Tibial nerve (tissue), 4 donors: ENCODE data around the gene MSL3B. TPM values are rescaled to one million over a fixed set of nuclear protein-coding genes. Genes with fewer than 3 reads are reported as not detected.

ENCODE experiments used
- DNase-seq, 2 donors: peaks; one replicate each; pipeline ENCODE4 v3.0.0-alpha.2; 2019; ENCODE audit warnings: low spot score in 2 of 2
- H3K27ac ChIP-seq, 4 donors: fragments of 200-600 bp; sonication (generic) in 3 of 4; one replicate each; pipeline ENCODE4 v1.5.1; 2017 to 2019; ENCODE audit warnings: mild to moderate bottlenecking in 1 of 4
- H3K27me3 ChIP-seq, 2 donors: fragments of 200-600 bp; sonication (generic) in 1 of 2; one replicate each; pipeline versions ENCODE4 v1.5.1 to v1.6.0; 2017 to 2019
- H3K36me3 ChIP-seq, 3 donors: fragments of 200-600 bp; sonication (generic); one replicate each; pipeline ENCODE4 v1.5.1; 2018 to 2019
- H3K4me1 ChIP-seq, 4 donors: fragments of 200-600 bp; sonication (generic) in 3 of 4; one replicate each; pipeline ENCODE4 v1.5.1; 2017 to 2019
- H3K4me3 ChIP-seq, 4 donors: fragments of 200-600 bp; sonication (generic) in 3 of 4; one replicate each; pipeline ENCODE4 v1.5.1; 2017 to 2019; ENCODE audit warnings: mild to moderate bottlenecking in 1 of 4, moderate library complexity in 1 of 4
- H3K9me3 ChIP-seq, 4 donors: fragments of 200-600 bp; sonication (generic) in 3 of 4; one replicate each; pipeline ENCODE4 v1.5.1; 2017 to 2019
- CTCF ChIP-seq, 5 experiments: fragments of 200-600 bp in 3 of 5; fragments of 450-650 bp in 2 of 5; sonication (generic) in 3 of 5; IDR thresholded peaks; one replicate each; pipeline ENCODE4 v1.5.1; 2016 to 2019; ENCODE audit warnings: antibody characterized with exemption in 5 of 5, mild to moderate bottlenecking in 3 of 5, moderate library complexity in 2 of 5
- EP300 ChIP-seq, 2 donors: sonication (generic); formaldehyde crosslinking; IDR thresholded peaks; one replicate each; pipeline ENCODE4 v1.6.1; 2017; ENCODE audit warnings: antibody characterized with exemption in 2 of 2, mild to moderate bottlenecking in 1 of 2
- POLR2A ChIP-seq, 2 donors: fragments of 450-650 bp; IDR thresholded peaks; one replicate each; pipeline ENCODE4 v1.6.1; 2017; ENCODE audit warnings: antibody characterized with exemption in 2 of 2, mild to moderate bottlenecking in 2 of 2, moderate library complexity in 2 of 2
- WGBS, 2 donors: methylation state at CpG; one replicate each; pipeline ENCODE4 v1.1.5; 2018; 5-methylcytosine and 5-hydroxymethylcytosine counted together
- total RNA-seq, 4 donors: library from RNA; depleted of rRNA; stranded (reverse); fragments of >200 nt; gene quantifications; one replicate each; pipeline ENCODE4 v1.1.0, GENCODE V29; 2016

MSL3B gene

GRCh38 chr2:233817361-233817911 lies 50.8 kb downstream of the MSL3B start:
- no peak for DNase-seq
- Histone ChIP-seq H3K27me3 (no peaks in the 10 kb centered on the region), H3K4me3 (no peak overlapping the region), H3K4me1 (no peaks in the 10 kb centered on the region), H3K27ac (no peak overlapping the region), H3K9me3 (no peaks in the 10 kb centered on the region), H3K36me3 (no peaks in the 10 kb centered on the region)
- WGBS, 2 donors: 73 to 90% methylated on average over 3 of the region's 3 CpGs
- no peak for TF ChIP-seq POLR2A (IDR thresholded peaks at IDR 0.05)
- TF ChIP-seq EP300 (IDR thresholded peaks at IDR 0.05): no peak
- TF ChIP-seq CTCF (IDR thresholded peaks at IDR 0.05): no peak

GRCh38 chr2:233816771-233817170 lies 51.4 kb downstream of the MSL3B start:
- Histone ChIP-seq H3K4me1 (no peaks in the 10 kb centered on the region), H3K27me3 (no peaks in the 10 kb centered on the region), H3K27ac (no peak overlapping the region), H3K9me3 (no peaks in the 10 kb centered on the region), H3K4me3 (no peak overlapping the region), H3K36me3 (no peaks in the 10 kb centered on the region)
- no peak for TF ChIP-seq POLR2A (IDR thresholded peaks at IDR 0.05)
- no peak for TF ChIP-seq EP300 (IDR thresholded peaks at IDR 0.05)
- TF ChIP-seq CTCF (IDR thresholded peaks at IDR 0.05): no peak
- WGBS, 2 donors: 52 to 63% methylated on average over 4 of the region's 4 CpGs
- no peak for DNase-seq

GRCh38 chr2:233816334-233816733 lies 51.9 kb downstream of the MSL3B start:
- Histone ChIP-seq H3K4me3 (no peak overlapping the region), H3K27ac (no peak overlapping the region), H3K9me3 (no peaks in the 10 kb centered on the region), H3K36me3 (no peaks in the 10 kb centered on the region), H3K4me1 (no peaks in the 10 kb centered on the region), H3K27me3 (no peaks in the 10 kb centered on the region)
- 26 to 37% methylated on average over 2 of the region's 2 CpGs for WGBS, 2 donors
- DNase-seq: no peak
- TF ChIP-seq POLR2A (IDR thresholded peaks at IDR 0.05): no peak
- TF ChIP-seq EP300 (IDR thresholded peaks at IDR 0.05): no peak
- TF ChIP-seq CTCF (IDR thresholded peaks at IDR 0.05): no peak

- H3K4me3 ChIP-seq: no peak overlapping the region
- TF ChIP-seq CTCF (IDR thresholded peaks at IDR 0.05) (no peak), POLR2A (IDR thresholded peaks at IDR 0.05) (no peak), EP300 (IDR thresholded peaks at IDR 0.05) (no peak)
- no peak for DNase-seq
- H3K27ac ChIP-seq: no peak overlapping the region
- no peaks in the 10 kb centered on the region for H3K27me3 ChIP-seq
- H3K9me3 ChIP-seq: no peaks in the 10 kb centered on the region
- 60 to 69% methylated on average over 6 of the region's 6 CpGs for WGBS, 2 donors
- H3K4me1 ChIP-seq: no peaks in the 10 kb centered on the region
- H3K36me3 ChIP-seq: no peaks in the 10 kb centered on the region
These were observed 52.3 kb downstream of the MSL3B start for GRCh38 chr2:233815861-233816260.

Other genes with a start within 250 kb of the MSL3B start
- not detected for gene UGT1A10, start 231.9 kb downstream of the MSL3B start, total RNA-seq
- gene UGT1A9, start 196.5 kb downstream of the MSL3B start, total RNA-seq: not detected
- not detected for gene UGT1A7, start 186.5 kb downstream of the MSL3B start, total RNA-seq
- gene UGT1A6, start 175.5 kb downstream of the MSL3B start, total RNA-seq: under 1 TPM in 1 of 4 donors, not detected in 3; 0.39 TPM
- gene UGT1A5, start 155.5 kb downstream of the MSL3B start, total RNA-seq: not detected
- gene UGT1A4, start 149.7 kb downstream of the MSL3B start, total RNA-seq: not detected
- not detected for gene UGT1A3, start 139.3 kb downstream of the MSL3B start, total RNA-seq
- not detected for gene UGT1A1, start 108.1 kb downstream of the MSL3B start, total RNA-seq
- not detected for gene MROH2A, start 90.1 kb downstream of the MSL3B start, total RNA-seq
- gene HJURP, start 13.9 kb downstream of the MSL3B start, total RNA-seq: under 1 TPM in 2 of 4 donors, not detected in 2; 0.22 to 0.60 TPM
- not detected for gene TRPM8, start 49.0 kb upstream of the MSL3B start, total RNA-seq
- gene SPP2, start 182.3 kb upstream of the MSL3B start, total RNA-seq: not detected